Epithelial cell of esophagus (primary cell): ENCODE results near the gene ECE1.

Experiments
- DNase-seq: peaks from one replicate; pipeline ENCODE4 v3.0.0; 2010; ENCODE audit warnings: low read depth
- H3K4me3 ChIP-seq: 2 replicates; pipeline ENCODE4 v1.5.1; 2011; ENCODE audit warnings: mild to moderate bottlenecking, low read length, control low read depth
- TF ChIP-seq, protein P1 (sequence below): IDR thresholded peaks from 2 replicates; pipeline ENCODE4 v1.5.1; 2011; ENCODE audit warnings: low read depth, mild to moderate bottlenecking, low read length, control low read depth, inconsistent platforms; ENCODE audit not compliant: insufficient read depth; ENCODE audit errors: missing control alignments

ECE1 gene

DNA sequence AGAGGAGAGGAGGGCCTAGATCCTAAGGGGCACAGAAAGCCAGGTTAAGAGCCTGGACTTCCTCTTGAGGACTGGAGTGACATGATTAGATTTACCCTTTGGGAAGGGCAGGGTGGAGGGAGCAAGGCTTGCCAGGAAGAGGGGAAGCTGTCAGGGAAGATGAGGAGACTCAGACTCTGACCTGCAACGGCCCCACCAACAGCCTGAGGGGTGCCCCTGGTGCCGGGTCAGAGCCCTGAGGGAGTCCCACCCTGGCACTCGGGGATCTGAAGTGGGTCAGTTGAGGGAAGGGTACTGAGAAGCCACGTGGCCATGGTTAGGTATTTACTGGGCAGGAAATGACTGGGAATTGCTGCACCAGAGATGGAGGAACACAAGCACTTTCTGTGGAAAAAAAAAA, 9.8 kb downstream of the ECE1 start:
- TF ChIP-seq, protein P1, sequence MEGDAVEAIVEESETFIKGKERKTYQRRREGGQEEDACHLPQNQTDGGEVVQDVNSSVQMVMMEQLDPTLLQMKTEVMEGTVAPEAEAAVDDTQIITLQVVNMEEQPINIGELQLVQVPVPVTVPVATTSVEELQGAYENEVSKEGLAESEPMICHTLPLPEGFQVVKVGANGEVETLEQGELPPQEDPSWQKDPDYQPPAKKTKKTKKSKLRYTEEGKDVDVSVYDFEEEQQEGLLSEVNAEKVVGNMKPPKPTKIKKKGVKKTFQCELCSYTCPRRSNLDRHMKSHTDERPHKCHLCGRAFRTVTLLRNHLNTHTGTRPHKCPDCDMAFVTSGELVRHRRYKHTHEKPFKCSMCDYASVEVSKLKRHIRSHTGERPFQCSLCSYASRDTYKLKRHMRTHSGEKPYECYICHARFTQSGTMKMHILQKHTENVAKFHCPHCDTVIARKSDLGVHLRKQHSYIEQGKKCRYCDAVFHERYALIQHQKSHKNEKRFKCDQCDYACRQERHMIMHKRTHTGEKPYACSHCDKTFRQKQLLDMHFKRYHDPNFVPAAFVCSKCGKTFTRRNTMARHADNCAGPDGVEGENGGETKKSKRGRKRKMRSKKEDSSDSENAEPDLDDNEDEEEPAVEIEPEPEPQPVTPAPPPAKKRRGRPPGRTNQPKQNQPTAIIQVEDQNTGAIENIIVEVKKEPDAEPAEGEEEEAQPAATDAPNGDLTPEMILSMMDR: no peak
- no peak for DNase-seq
- no peak overlapping the region for H3K4me3 ChIP-seq

DNA sequence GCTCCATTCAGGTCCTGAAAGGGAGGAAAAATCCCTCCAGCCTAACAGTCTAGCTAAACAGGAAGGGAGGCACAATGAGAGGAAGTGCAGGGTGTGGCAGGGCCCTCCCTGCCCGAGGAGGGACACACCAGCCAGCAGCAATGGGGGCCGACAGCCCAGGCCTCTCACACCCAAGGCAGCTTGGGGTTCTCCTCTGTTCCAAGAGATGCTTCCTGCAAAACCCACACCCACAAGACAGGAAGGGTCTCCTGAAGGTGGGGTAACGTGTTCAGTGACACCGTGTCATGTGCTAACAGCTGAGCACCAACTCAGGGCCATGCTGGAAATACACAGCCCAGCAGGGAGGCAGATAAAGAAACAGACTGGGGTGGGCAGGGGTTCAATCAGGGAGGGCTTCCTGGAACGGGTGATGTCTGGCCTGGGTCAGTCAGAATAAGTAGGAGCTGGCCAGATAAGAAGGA, 10.2 kb downstream of the ECE1 start:
- DNase-seq: no peak
- TF ChIP-seq, protein P1: no peak
- no peak overlapping the region for H3K4me3 ChIP-seq

DNA sequence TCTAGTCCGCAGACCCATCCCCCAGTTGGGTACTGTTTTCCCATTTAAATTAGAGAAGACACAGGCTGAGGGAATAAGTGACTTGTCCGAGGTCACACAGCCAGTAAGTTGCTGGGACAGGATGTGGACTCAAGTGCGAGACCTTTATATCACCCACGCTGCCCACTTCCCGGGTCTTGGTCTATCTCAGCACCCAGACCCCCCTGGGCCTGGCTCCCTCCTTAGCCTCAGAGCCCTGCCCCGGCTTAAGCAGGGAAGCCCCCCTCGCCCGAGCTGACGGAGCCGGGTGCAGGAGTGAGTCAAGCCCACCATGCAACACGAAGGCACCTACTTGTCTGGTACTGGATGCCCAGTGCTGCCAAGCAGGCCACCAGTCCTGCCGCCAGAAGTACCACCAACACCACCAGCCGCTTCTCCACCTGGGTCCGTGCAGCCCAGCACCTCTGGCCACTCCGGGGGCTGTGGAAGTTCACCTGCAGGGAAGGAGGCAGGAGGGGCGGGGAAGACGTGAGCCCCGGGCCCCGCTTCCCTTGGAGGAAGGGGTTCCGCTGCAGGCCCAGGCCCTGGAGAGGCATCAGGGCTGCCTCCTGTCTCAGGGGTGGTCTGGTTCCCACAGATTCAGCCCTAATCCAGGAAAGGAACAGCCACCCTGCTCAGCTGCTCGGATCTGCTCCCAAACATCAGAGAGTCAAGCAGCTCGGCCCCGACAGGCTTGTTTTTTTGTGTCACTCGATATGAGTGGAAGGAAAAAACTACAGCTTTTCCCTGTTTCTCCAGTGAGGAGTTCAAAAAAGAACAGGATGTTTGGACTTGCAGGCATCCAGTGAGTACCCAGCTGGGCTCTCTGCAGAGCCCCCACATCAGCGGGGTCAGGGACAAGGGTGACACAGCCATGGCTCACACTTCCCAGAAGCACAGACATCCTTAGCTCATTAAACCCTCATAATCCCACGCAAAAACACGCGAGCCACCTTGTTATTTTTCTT, 11.1 kb downstream of the ECE1 start:
- TF ChIP-seq, protein P1: no peak
- H3K4me3 ChIP-seq: no peak overlapping the region
- no peak for DNase-seq

DNA sequence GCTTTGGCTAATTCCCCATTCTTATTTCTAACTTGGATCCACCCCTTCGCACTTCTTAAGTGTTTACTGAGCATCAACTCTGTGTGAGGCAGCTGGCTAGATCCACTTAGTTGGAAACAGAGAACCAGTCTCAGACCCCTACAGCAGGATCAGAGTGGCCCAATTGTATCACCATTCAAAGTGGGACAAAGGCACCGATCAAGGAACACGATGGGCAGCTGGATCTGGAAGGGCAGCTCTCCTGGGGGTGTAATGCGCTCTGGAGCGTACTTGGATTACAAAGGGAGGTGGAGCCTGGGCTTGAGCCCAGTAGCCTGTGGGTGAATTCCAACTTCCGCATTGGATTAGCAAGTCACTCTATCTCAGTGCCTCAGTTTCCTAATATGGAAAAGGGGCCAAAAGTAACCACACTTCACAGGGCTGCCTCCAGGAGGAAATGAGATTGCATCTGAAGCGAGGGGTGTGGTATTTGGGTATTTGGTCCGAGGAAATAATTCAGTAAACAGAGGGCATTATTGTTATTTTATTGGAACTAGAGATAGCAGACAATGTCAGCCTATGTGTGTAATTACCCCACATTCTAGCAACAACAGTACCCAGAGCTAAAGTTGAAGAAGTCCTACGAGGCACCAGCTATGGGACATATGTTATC, 11.9 kb downstream of the ECE1 start:
- no peak overlapping the region for H3K4me3 ChIP-seq
- TF ChIP-seq, protein P1: no peak
- DNase-seq: no peak

DNA sequence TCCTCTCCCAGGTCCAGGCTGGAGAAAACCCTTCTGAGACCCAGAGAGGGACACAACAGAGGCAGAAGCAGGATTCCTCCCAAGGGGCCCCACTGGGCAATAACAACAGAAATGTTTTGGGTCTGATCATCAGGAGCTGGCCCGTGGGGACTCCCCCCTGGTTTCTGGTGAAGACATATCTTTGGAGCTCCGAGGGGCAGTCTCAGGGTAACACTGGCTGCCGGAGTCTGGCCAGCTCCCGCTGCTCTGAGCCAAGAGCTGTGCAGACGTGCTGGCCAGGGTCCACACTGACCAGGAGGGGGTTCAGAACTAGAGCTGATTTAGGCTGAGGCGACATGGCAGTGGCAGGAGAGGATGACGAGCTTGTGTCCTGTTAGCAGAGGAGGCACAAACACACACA, 13.1 kb downstream of the ECE1 start:
- H3K4me3 ChIP-seq: no peak overlapping the region
- no peak for DNase-seq

DNA sequence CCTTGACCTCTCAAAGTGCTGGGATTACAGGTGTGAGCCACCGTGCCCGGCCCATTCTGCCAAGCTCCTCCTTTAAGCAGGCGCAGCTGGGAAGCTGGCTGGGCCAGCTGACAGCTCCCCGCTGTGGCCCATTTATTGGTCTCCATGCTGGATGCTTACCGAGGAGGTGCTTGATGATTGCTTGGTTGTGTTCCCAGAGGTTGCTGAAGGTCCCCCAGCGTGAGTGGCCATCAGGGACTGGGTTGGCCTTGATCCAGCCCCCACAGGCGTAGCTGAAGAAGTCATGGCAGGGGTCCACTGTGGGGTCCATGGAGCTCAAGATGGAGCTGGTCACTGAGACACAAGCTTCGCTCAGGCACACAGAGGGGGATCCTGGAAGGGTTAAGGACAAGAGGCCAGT, 17.7 kb downstream of the ECE1 start:
- no peak for DNase-seq
- no peak overlapping the region for H3K4me3 ChIP-seq
- TF ChIP-seq, protein P1: no peak

More for the DNA sequence above, 13.1 kb downstream of the ECE1 start:
- TF ChIP-seq, protein P1: no peak

GRCh38 chr1:21271550-21271949, 18.7 kb downstream of the ECE1 start:
- no peak overlapping the region for H3K4me3 ChIP-seq
- TF ChIP-seq, protein P1: no peak
- DNase-seq: no peak
